ENCODE results near the gene TM2D3.
A peak's percentile ranks its signal among the peaks of the same experiment; 100 is the strongest.
"Not testable (repeated sequence)": the region's sequence is repeated elsewhere in the genome, so short reads cannot be mapped to it uniquely, and the experiment has no call there.

TM2D3 gene

DNA sequence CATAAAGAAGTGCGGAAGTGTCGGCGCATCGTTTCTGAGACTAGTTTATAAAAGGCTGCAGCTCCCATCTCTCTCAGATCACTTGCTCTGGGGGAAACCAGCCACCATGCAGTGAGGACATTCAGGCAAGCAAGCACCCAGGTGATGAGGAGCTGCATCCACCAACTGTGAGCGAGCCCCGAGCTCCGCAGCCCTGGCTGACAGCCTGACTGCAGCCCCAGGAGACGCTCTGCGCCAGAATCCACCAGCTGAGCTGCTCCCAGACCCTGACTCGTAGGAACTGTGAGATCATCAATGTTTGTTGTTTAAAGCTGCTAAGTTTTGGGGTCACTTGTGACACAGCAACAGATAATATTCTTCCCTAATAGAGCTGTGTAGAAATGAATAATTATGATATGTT lies 5.0 kb upstream of the TM2D3 start:
- DNase-seq = no peak

DNA sequence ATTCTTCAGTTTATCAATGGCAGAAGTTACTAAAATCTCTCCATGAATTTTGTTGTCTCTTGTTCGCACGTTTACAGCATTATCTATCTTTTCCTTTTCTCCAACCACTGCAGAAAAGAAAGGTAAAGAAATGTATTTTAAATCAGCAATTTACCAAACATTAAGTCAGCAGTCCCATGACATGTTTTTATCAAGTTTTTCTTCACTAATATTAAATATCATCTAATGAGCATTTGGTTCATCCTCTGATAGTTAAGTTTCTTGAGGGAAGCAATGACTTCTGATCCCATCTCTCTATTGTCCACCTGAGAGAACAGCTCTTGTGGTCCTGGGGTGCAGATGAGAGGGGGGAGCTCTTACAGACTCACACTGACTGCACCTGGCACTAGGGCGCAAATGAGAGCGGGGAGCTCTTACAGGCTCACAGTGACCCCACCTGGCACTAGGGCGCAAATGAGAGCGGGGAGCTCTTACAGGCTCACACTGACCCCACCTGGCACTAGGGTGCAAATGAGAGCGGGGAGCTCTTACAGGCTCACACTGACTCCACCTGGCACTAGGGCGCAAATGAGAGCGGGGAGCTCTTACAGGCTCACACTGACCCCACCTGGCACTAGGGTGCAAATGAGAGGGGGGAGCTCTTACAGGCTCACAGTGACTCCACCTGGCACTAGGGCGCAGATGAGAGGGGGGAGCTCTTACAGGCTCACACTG lies 2.6 kb upstream of the TM2D3 start:
- DNase-seq = not testable (repeated sequence)

DNA sequence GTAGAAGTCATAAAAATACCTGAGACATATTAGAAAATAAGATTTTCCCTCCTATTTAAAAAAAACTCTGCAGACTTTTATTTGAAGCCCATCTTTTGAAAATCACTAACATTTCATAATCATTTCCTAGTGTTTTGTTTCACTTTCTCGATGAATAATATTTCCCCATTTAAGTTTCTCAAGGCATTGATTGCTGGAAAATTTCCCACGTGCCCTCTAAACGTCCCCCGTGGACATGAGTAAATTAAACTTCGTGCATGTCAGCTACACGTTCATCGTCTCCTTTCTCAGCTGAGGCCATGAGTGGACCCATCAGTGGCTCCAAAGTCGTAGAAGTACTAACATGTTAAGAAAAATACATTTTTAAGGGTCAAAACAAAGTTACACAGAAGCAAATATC lies 2.0 kb upstream of the TM2D3 start:
- DNase-seq = no peak

DNA sequence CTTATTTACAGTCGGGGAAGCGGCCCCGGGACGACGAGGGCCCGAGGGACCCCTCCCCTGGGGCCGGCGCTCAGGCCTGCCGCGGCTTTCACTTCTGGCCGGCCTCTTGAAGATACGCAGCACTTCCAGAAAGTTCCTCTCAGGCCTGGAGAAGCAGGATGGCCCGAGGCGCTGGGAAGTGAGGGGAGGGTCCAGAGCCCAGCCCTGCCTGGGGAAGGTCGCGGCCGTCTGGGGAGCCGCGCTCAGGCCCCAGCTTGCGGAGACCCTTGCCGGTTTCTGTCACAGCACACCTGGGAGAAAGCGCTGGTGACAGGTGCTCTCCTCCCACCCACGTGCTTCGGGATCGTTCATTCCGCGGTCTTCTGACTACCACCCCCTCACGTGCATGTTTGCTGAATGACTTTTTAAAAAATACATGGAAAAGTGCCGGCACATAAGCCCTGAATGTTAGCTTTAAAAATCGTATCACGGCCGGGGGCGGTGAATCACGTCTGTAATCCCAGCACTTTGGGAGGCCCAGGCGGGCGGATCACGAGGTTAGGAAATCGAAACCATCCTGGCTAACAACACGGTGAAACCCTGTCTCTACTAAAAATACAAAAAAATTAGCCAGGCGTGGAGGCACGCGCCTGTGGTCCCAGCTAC lies 727 bp upstream of the TM2D3 start:
- DNase-seq = peak in 3 of 56 donors; percentile 38 to 79 (median 64)

DNA sequence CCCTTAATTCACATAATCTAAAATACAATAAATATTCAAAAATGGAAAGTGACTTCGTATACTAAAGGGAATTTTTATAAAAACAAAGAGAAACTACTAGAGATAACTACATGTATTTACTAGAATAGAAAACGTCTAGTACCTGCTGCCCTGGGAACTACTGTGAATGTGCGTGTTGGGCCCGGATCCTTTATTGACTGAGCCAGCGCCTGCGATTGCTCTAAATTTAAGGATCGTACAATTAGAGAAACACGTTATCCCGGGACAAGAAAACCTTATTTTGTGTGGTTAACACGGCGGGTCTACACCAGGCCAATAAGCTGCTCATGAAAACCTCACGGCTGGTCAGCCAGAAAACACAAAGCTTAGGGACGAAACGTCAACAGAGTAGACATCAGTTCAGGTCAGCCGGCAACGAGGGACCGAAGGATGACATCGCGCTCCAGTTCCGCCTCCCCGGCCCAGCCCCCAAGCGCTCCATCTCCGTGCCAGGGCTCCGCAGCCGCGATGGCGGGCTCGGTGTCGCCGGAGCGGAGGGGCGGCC lies 555 bp downstream of the TM2D3 start:
- peak in 12 of 56 donors; percentile 50 to 71 (median 58) for DNase-seq

DNA sequence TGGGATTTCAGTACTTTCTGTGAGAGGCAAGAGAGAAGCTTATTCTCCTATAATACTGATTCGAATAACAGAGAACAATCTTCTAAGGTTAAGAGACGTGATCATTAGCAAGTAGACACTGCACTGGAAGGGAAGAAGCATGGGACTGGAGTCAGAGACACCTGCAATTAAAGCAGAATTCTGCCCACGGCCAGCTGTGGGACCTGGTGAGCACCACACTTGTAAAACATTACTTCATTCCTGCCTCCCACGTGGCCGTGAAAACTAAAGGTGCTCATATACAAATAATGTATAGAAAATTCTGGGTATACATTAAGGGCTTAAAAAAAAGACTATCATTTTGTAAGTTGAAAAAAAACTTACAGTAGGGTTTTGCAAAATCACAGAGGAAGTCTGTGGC lies 2.0 kb downstream of the TM2D3 start:
- DNase-seq = no peak

DNA sequence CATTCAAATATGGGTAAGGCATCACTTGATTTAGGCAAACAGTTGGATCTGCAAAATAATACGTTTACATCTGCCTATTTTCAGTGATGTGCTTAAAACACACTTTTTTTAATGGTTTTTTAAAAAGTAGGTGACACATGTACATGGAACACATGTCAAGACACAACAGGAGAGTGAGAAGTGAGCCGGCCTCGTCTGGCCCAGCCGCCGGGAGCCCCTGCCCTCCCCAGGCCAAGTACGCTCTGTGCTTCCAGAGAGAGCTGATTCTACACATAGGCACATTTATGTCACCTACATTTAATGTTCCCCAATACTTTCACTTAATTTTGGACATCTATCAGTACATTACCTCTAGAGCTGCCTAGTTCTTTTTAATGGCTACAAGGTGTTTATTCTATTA lies 3.8 kb downstream of the TM2D3 start:
- DNase-seq = no peak

DNA sequence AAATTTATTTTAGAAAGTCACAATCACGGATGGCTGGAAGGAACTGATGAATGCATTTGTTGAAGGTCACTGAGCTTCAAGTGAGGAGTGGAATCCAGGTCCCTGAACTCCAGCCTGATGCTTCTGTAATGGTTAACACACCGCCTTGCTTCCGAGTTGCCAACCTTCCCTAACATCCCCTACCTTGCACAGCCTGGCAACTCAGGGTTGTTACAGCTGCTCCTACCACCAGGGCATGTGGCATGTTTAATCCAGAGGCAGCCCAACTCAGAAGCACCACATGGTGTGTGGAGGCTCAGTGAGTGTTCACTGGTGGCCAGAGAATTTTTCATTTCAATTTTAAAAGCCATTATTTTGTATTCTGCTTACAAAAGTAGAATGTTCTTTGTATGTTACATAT lies 4.9 kb downstream of the TM2D3 start:
- no peak for DNase-seq

DNA sequence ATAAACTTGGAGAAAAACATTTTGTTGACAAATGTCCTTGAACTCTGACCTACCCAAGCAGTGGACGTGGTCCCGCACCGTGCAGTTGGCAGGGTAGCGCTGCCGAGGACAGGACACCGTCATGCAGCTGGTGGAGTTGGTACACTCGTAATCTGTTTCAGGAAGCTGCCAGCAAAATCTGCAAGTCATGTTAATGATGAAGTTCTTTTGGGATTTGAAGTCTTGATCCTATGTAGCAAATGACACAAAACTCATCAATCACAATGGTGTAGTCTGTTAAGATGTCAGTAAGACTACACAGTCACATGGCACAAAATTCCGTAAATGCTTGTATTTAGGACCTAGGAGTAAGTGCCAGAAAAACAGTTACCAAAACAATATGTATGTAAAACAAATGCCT lies 5.5 kb downstream of the TM2D3 start:
- DNase-seq = no peak

DNA sequence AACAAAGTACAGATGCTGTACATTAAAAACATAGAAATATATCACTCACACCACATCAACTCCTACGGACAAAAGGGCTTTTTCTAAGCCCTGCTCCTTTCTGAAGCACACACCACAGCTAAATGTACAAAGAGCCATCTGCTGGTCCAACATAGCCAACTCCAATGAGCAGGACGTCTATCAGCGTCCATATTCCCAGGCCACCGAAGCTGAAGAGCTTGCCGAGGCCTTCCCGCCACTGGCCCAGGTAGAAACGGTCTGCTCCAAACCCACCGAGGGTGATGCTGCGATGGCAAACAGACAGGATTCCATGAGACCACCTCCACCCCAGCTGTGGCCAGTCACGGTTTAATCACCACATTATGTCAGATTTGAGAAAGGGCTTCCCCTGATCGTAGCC lies 9.8 kb downstream of the TM2D3 start:
- peak in 22 of 56 donors; percentile 6 to 57 (median 26) for DNase-seq

DNA sequence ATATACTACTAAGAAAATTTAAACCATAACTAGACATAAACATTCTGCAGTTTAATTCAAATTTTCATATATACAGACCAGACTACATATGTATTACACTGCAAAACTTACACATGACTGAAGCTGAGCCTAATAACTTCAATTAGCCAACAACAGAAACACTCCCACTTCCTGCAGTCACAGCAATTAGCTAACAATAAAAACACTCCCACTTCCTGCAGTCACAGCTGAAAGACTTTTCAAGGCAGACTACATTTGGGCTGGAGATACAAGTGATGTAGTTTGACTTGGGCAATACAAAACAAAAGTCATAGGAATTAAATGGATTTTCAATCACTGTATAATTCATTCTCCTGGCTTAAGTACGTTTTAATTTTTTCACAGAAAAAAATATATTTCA lies 10.3 kb downstream of the TM2D3 start:
- DNase-seq = no peak

DNA sequence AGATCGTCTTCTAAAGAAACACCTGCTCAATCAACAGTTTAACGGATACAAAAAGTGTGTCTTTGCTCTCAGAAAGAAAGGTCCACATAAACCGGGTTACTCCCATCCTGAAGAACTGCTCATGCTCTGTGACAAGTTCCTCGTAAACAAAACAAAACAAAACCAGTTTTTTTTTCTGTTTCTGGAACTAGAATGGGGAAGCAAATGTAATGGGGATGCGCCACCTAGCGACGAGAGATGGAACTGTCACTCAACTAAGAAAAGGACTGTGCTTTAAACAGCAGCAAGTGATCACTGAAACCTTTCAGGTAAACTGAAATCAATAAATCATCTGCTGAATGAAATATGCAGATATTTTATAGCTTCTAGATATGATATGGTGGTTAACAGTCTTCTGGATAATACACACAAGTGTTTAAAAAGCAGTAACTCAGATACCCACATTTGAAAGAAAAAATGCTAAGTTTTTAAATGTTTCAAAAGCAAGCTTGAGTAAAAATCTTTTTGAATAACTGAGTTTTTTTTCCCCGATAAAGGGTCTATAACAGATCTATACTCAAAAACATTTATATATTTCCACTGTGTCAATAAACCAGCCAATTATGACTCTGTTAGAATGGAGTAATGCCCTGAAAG lies 10.9 kb downstream of the TM2D3 start:
- peak in 47 of 56 donors; percentile 5 to 91 (median 45) for DNase-seq

DNA sequence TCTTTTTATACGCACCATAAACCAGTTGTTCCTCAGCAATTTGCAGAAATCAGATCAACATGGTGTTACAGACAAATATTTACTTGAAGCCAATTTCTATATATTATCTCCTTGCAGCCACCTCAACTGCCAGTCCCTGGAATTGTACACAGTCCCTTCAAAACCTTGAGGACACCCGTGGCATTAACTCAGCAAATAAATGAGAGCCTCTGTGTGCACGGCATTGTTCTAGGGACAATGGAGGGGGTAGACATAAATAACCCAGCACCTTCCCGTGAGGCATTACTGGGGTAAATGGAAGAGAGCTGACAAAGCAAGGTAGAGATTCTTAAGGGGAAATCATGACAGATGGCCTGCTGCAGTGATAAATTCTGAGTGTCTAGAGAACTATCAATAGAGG lies 12.5 kb downstream of the TM2D3 start:
- DNase-seq = no peak

DNA sequence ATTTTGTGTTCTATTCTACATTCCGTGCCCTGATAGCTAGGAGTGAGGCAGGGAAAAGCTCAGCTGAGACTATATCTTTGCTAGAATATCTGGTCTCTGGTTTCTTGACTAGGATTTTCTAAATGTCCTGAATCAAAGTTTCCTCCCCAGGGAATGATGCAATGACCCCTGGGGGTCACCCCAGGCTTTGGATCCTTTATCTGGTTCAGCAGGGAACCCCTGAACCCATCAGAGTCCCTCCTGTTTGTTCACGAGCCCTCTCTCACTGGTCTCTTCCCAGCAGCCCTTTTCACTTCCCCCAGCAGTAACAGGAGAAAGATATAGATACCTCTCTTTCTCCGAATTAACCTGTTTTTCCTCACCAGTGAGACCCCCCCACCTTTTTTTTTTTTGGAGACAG lies 14.3 kb downstream of the TM2D3 start:
- no peak for DNase-seq

DNA sequence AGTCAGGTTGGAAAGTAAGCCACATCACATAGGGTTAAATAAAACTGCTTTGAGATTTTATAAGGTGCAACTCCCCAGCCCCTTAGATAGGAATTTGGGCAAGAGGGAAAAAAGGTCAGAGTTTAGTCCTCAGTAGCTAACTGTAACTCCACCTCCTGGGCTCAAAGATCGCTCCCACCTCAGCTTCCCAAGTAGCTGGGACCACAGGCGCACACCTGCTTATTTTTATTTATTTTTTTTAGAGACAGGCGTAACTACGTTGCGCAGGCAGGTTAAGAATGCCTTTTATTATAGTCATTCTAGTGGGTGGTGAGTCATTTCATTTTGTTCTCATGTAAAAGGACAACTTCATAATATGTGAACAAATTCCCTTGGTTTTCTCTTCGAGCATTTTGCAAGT lies 14.7 kb downstream of the TM2D3 start:
- DNase-seq = no peak

DNA sequence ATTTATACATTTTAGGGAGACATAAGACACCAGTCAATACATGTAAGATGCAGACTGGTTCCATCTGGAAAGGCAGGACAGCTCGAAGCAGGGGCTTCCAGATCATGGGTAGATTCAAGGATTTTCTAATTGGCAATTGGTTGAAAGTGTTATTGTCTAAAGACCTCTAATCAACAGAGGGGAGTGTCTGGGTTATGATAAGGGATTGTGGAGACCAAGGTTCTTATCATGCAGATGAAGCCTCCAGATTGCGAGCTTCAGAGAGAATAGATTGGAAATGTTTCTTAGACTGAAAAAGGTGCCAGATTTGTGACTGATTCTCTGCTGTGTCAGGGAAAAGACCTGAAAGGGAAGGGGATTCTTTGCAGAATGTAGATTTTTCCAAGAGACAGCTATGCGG lies 15.1 kb downstream of the TM2D3 start:
- DNase-seq = no peak

DNA sequence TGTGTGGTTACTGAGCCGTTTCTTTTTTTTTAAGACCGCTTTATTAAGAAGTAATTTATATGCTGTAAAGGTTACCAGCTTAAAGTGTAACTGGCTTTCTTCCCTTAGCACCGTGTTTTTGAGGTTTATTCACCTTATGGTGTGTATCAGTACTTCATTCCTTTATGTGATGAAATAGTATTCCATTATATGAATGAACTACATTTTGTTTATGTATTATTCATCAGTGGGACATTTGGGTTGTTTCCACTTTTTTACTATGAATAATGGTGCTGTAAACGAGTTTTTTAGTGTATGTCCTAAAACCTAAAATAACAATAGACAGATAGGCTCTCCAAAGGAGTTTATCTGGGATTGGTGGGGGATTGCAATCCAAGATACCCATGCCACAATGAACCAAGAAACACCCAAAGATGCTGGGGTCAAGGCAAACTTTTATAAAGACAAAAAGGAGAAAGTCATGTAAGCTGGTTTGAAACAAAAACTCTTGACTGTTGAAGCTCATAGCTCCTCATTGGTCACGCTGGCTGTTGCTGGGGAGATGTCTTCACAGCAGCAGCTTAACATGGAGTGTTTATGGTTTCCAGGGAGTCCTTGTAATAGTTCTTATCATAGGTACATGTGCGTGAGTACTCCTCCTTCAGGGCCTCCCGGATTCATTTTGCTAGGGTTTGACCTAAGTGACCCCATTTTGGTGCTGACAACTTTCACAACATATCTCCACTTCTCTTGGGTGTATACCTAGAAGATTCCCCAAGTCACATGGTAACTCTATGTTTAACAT lies 16.0 kb downstream of the TM2D3 start:
- no peak for DNase-seq

DNA sequence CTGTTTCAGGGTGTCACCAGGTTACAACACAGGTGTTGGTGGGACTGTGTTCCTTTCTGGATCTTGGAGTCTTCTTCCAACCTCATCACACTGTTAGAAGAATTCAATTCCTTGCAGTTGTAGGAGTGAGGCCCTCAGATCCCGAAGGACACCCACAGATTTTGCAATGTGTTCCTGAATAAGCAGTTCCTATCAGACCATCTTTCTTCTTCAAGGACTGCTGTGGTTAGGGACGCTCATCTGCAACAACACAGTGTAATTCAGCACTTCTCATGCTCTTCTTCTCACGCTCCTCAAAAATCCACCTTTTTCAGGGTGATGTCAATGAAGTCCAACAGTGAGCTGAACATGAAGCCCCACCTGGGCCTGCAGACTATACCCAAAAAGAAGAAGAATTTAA lies 18.8 kb downstream of the TM2D3 start:
- DNase-seq = no peak

DNA sequence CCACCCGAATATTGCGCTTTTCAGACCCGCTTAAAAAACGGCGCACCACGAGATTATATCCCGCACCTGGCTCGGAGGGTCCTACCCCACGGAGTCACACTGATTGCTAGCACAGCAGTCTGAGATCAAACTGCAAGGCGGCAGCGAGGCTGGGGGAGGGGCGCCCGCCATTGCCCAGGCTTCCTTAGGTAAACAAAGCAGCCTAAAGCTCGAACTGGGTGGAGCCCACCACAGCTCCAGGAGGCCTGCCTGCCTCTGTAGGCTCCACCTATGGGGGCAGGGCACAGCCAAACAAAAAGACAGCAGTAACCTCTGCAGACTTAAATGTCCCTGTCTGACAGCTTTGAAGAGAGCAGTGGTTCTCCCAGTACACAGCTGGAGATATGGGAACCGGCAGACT lies 25.5 kb downstream of the TM2D3 start:
- DNase-seq = not testable (repeated sequence)

DNA sequence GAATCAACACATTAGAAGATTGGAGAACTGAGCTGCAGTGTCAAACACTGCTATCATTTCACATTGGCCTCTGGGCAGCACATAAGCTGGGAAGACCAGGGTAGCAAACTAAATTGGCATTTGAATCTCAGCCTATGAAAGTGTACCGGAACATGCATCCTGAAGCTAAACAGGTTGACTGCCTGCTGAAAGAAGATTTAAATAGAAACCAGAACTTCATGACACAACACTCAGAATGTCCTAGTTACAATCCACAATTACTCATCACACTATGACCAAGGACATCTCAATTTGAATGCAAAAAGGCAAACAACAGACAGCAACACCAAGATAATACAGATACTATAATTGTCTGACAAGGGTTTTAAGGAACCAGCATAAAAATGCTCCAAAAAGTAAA lies 26.2 kb downstream of the TM2D3 start:
- DNase-seq = no peak

DNA sequence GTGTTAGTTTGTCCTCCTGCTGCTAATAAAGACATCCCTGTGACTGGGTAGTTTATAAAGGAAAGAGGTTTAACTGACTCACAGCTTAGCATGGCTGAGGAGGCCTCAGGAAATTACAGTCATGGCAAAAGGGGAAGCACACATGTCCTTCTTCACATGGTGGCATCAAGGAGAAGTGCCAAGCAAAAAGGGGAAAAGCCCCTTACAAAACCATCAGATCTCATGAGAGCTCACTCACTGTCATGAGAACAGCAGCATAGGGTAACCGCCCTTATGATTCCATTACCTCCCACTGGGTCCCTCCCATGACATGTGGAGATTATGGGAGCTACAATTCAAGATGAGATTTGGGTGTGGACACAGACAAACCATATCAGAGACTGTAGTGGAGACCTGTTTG lies 27.0 kb downstream of the TM2D3 start:
- no peak for DNase-seq
